ENCODE results near the gene IRGQ. TPM values are rescaled to one million over a fixed set of nuclear protein-coding genes. Genes with fewer than 3 reads are reported as not detected.

Gene IRGQ
- polyA plus RNA-seq, 1 donor from 2014 or later, result 156 TPM

DNA sequence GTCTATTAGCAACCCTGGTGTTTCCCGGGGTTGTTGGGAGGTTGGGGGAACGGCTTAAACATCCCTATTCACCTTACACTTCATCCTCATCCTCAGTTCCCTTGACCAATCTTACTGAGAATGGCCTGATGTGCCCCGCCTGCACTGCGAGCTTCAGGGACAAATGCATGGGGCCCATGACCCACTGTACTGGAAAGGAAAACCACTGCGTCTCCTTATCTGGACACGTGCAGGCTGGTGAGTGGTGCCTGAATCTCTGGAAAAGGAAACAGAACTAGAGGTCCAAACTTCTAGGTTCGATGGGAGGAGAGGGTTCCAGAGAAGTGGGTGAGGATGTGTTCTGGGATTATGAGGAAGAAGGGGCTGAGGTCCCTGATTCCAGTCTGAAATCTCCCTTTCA lies 14.5 kb downstream of the IRGQ start:
- no peak for TF ChIP-seq REST (IDR thresholded peaks at IDR 0.05; ENCODE audit: borderline replicate concordance)
- no peak for TF ChIP-seq TAF1 (IDR thresholded peaks at IDR 0.05; ENCODE audit: low read depth)
- TF ChIP-seq RAD21 (conservative IDR thresholded peaks at IDR 0.05), result no peak
- no peak for TF ChIP-seq POLR2AphosphoS5 (IDR thresholded peaks at IDR 0.05)
- TF ChIP-seq SMC3 (conservative IDR thresholded peaks at IDR 0.05; ENCODE audit: poor library complexity), result no peak
- TF ChIP-seq MXI1 (conservative IDR thresholded peaks at IDR 0.05; ENCODE audit: poor library complexity, severe bottlenecking), result no peak
- TF ChIP-seq EP300 (conservative IDR thresholded peaks at IDR 0.05; ENCODE audit: poor library complexity, severe bottlenecking), result no peak
- no peak for TF ChIP-seq EZH2 (IDR thresholded peaks at IDR 0.05; ENCODE audit: borderline replicate concordance, insufficient read depth, low read length, poor library complexity, severe bottlenecking)
- TF ChIP-seq CTCF (IDR thresholded peaks at IDR 0.05; ENCODE audit: poor library complexity, severe bottlenecking), result no peak
- Histone ChIP-seq H3K4me3 (ENCODE audit: low read length) (no peak overlapping the region), H3K79me2 (replicated peaks; ENCODE audit: insufficient read depth, low read length) (no peaks in the 10 kb centered on the region), H3K9ac (ENCODE audit: low read length) (no peak overlapping the region), H3K9me2 (ENCODE audit: insufficient read depth, low read length) (no peaks in the 10 kb centered on the region), H3K4me2 (ENCODE audit: low read length) (no peak overlapping the region), H3K36me3 (ENCODE audit: insufficient read depth, low read length) (peaks cover 2% of the 10 kb centered on the region), H2AFZ (ENCODE audit: low read depth, low read length) (no peak overlapping the region), H3K27me3 (ENCODE audit: insufficient read depth, low read depth, low read length) (no peaks in the 10 kb centered on the region), H3K27ac (ENCODE audit: low read length) (no peak overlapping the region), H3F3A (ENCODE audit: insufficient read depth, low read length, poor library complexity, severe bottlenecking) (no peaks in the 10 kb centered on the region), H3K9me3 (ENCODE audit: low read length) (no peaks in the 10 kb centered on the region), H4K20me1 (ENCODE audit: insufficient read depth) (no peaks in the 10 kb centered on the region)

DNA sequence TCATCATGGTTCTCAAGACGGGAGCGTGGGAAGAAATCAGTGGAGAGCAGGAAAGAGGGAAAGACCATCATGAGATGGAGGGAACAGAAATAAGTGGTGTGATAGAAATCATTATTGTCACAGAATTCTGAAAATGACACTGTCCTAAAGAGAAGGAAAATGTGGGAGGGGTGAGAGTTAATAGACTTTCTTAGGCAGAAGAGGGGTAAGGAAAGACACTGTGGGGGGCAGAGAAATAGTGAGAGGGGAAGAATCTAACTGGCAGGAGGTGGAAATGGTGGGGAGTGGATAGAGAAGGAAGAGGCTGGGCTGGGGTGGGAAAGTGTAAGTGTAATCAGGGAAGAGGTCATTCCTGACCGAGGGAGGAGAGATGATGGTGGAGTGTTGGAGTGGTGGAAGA lies 17.1 kb downstream of the IRGQ start:
- Histone ChIP-seq H3F3A (ENCODE audit: insufficient read depth, low read length, poor library complexity, severe bottlenecking) (no peaks in the 10 kb centered on the region), H2AFZ (ENCODE audit: low read depth, low read length) (no peak overlapping the region), H3K36me3 (ENCODE audit: insufficient read depth, low read length) (no peaks in the 10 kb centered on the region), H3K4me2 (ENCODE audit: low read length) (no peak overlapping the region), H4K20me1 (ENCODE audit: insufficient read depth) (no peaks in the 10 kb centered on the region), H3K9me3 (ENCODE audit: low read length) (no peaks in the 10 kb centered on the region), H3K27me3 (ENCODE audit: insufficient read depth, low read depth, low read length) (no peaks in the 10 kb centered on the region), H3K27ac (ENCODE audit: low read length) (no peak overlapping the region), H3K9me2 (ENCODE audit: insufficient read depth, low read length) (no peaks in the 10 kb centered on the region), H3K4me3 (ENCODE audit: low read length) (no peak overlapping the region), H3K9ac (ENCODE audit: low read length) (no peak overlapping the region), H3K79me2 (replicated peaks; ENCODE audit: insufficient read depth, low read length) (peaks cover 11% of the 10 kb centered on the region)
- TF ChIP-seq EZH2 (IDR thresholded peaks at IDR 0.05; ENCODE audit: borderline replicate concordance, insufficient read depth, low read length, poor library complexity, severe bottlenecking) (no peak), RAD21 (conservative IDR thresholded peaks at IDR 0.05) (no peak), EP300 (conservative IDR thresholded peaks at IDR 0.05; ENCODE audit: poor library complexity, severe bottlenecking) (no peak), REST (IDR thresholded peaks at IDR 0.05; ENCODE audit: borderline replicate concordance) (no peak), MXI1 (conservative IDR thresholded peaks at IDR 0.05; ENCODE audit: poor library complexity, severe bottlenecking) (no peak)
